Breast epithelium (tissue), 3 donors: ENCODE data around the gene HSPB6.

Experiments used
- POLR2AphosphoS5 ChIP-seq, 3 donors: sonication (generic); formaldehyde crosslinking; IDR thresholded peaks; one replicate each; pipeline ENCODE4 v1.6.1; 2017; ENCODE audit warnings: antibody characterized with exemption in 3 of 3
- TF ChIP-seq, protein P1 (sequence below), 3 donors: fragments of 450-650 bp; IDR thresholded peaks; one replicate each; pipeline ENCODE4 v1.5.1; 2016 to 2017; ENCODE audit warnings: antibody characterized with exemption in 3 of 3, mild to moderate bottlenecking in 3 of 3, moderate library complexity in 3 of 3

DNA sequence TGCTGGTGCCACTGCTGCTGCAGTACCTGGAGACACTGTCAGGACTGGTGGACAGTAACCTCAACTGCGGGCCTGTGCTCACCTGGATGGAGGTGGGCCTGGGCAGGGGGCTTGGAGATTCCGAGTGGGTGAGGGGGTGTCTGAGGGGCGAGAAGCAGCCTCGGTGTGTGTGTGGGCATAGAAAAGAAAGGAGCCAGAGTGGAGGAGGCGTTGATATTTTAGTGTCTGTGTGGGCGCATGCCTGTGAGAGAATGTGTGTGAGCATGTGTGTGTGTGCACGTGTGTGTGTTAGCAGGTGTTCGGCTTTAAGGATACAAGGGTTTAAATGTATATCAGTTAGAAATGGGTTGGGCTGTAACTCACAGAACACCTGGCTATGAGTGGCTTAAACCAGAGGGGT lies 22.2 kb upstream of the HSPB6 start:
- TF ChIP-seq, protein P1, sequence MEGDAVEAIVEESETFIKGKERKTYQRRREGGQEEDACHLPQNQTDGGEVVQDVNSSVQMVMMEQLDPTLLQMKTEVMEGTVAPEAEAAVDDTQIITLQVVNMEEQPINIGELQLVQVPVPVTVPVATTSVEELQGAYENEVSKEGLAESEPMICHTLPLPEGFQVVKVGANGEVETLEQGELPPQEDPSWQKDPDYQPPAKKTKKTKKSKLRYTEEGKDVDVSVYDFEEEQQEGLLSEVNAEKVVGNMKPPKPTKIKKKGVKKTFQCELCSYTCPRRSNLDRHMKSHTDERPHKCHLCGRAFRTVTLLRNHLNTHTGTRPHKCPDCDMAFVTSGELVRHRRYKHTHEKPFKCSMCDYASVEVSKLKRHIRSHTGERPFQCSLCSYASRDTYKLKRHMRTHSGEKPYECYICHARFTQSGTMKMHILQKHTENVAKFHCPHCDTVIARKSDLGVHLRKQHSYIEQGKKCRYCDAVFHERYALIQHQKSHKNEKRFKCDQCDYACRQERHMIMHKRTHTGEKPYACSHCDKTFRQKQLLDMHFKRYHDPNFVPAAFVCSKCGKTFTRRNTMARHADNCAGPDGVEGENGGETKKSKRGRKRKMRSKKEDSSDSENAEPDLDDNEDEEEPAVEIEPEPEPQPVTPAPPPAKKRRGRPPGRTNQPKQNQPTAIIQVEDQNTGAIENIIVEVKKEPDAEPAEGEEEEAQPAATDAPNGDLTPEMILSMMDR (IDR thresholded peaks at IDR 0.05), result no peak
- TF ChIP-seq POLR2AphosphoS5 (IDR thresholded peaks at IDR 0.05), result no peak
